H1 (cell line): ENCODE measurements around the gene BCO1. TPM values are rescaled to one million over a fixed set of nuclear protein-coding genes. Genes with fewer than 3 reads are reported as not detected.

ENCODE experiments used
- CTCF ChIA-PET: fragments of 300-600 bp; sonication (Branson Sonifier 250); formaldehyde crosslinking; loops from one replicate; lab custom pipeline; 2021; ENCODE audit not compliant: partially characterized antibody; lab: Charles Lee
- POLR2A ChIA-PET: fragments of 300-600 bp; sonication (Branson Sonifier 250); formaldehyde crosslinking; loops from one replicate; lab custom pipeline; 2021; ENCODE audit warnings: inconsistent platforms; ENCODE audit not compliant: partially characterized antibody; lab: Charles Lee
- DNase-seq, 2 experiments: peaks; one replicate each; pipeline versions ENCODE4 v3.0.0 to v3.0.0-alpha.2; 2010 to 2022; ENCODE audit warnings: low spot score in 2 of 2, low read depth in 1 of 2, mixed read lengths in 1 of 2
- FAIRE-seq: peaks from 2 replicates; lab custom pipeline; 2011; peaks lifted over from hg19 to GRCh38; lab: Jason Lieb, UNC
- H2AFZ ChIP-seq: 2 replicates; pipeline ENCODE4 v1.8.1; 2012; ENCODE audit warnings: low read length, inconsistent platforms
- H2AK5ac ChIP-seq: 2 replicates; pipeline ENCODE4 v1.6.1; 2013; ENCODE audit warnings: low read depth, low read length
- H2BK120ac ChIP-seq: replicated peaks from 2 replicates; pipeline ENCODE3; 2013; ENCODE audit warnings: low read depth, low read length, inconsistent platforms
- H2BK12ac ChIP-seq: 2 replicates; pipeline ENCODE4 v1.6.1; 2013; ENCODE audit warnings: low read depth, low read length
- H2BK15ac ChIP-seq: 2 replicates; pipeline ENCODE4 v1.6.1; 2013; ENCODE audit warnings: low read length
- H2BK20ac ChIP-seq: 2 replicates; pipeline ENCODE4 v1.6.1; 2013; ENCODE audit warnings: low read length
- H2BK5ac ChIP-seq: 2 replicates; pipeline ENCODE4 v1.6.1; 2013; ENCODE audit warnings: low read depth, low read length
- H3K14ac ChIP-seq: 2 replicates; pipeline ENCODE4 v1.6.1; 2013; ENCODE audit warnings: inconsistent platforms; ENCODE audit not compliant: insufficient read length
- H3K18ac ChIP-seq: 2 replicates; pipeline ENCODE4 v1.6.1; 2013; ENCODE audit warnings: low read length; ENCODE audit errors: extremely low read depth
- H3K23ac ChIP-seq: 2 replicates; pipeline ENCODE4 v1.6.1; 2013; ENCODE audit warnings: inconsistent platforms; ENCODE audit not compliant: insufficient read length
- H3K23me2 ChIP-seq: 2 replicates; pipeline ENCODE4 v1.6.1; 2013; ENCODE audit warnings: low read depth, low read length
- H3K27ac ChIP-seq: 2 replicates; pipeline ENCODE4 v1.6.1; 2011; ENCODE audit warnings: low read depth, low read length, inconsistent platforms
- H3K27me3 ChIP-seq, 4 experiments: replicated peaks in 1 of 4; 1 replicate in 1 of 4; 2 replicates in 3 of 4; pipeline versions ENCODE4 v1.6.1 to v1.8.1; 2011 to 2013; ENCODE audit warnings: low read length in 3 of 4, mild to moderate bottlenecking in 3 of 4, inconsistent platforms in 2 of 4, mixed read lengths in 2 of 4, moderate library complexity in 1 of 4; ENCODE audit not compliant: control insufficient read depth in 3 of 4, insufficient read depth in 3 of 4; ENCODE audit errors: extremely low read depth in 1 of 4
- H3K36me3 ChIP-seq, 4 experiments: 2 replicates each; pipeline versions ENCODE4 v1.6.1 to v1.8.1; 2011 to 2013; ENCODE audit warnings: mild to moderate bottlenecking in 4 of 4, low read length in 3 of 4, moderate library complexity in 2 of 4, control low read depth in 1 of 4, inconsistent platforms in 1 of 4; ENCODE audit not compliant: insufficient read depth in 4 of 4, control insufficient read depth in 2 of 4
- H3K4ac ChIP-seq: replicated peaks from 2 replicates; pipeline ENCODE3; 2013; ENCODE audit warnings: low read length, low read depth, mixed read lengths, inconsistent platforms; ENCODE audit not compliant: insufficient read length
- H3K4me1 ChIP-seq, 4 experiments: replicated peaks in 1 of 4; 1 replicate in 1 of 4; 2 replicates in 3 of 4; pipeline versions ENCODE4 v1.6.1 to v1.8.1; 2011 to 2013; ENCODE audit warnings: low read length in 3 of 4, inconsistent platforms in 2 of 4, mixed read lengths in 1 of 4; ENCODE audit not compliant: insufficient read depth in 4 of 4, control insufficient read depth in 3 of 4
- H3K4me2 ChIP-seq, 2 experiments: 2 replicates each; pipeline versions ENCODE4 v1.6.1 to v1.8.1; 2011 to 2013; ENCODE audit warnings: low read depth in 2 of 2, low read length in 2 of 2, control low read depth in 1 of 2, inconsistent platforms in 1 of 2, mild to moderate bottlenecking in 1 of 2; ENCODE audit not compliant: insufficient read depth in 1 of 2
- H3K4me3 ChIP-seq, 4 experiments: fragments of 200-600, 300-600 bp in 1 of 4; sonication (generic), shearing (Covaris generic), sonication (Bioruptor Twin) in 1 of 4; 2 replicates each; pipeline versions ENCODE4 v1.5.1 to v1.8.1; 2011 to 2016; ENCODE audit warnings: low read length in 4 of 4, low read depth in 3 of 4, control low read depth in 2 of 4, inconsistent platforms in 2 of 4, mild to moderate bottlenecking in 2 of 4, mixed read lengths in 1 of 4, moderate library complexity in 1 of 4; ENCODE audit not compliant: insufficient read depth in 2 of 4; ENCODE audit errors: extremely low read depth in 1 of 4
- H3K56ac ChIP-seq: replicated peaks from 2 replicates; pipeline ENCODE3; 2013; ENCODE audit warnings: low read depth, mild to moderate bottlenecking, mixed read lengths, low read length, inconsistent platforms; ENCODE audit not compliant: insufficient read length
- H3K79me1 ChIP-seq: 2 replicates; pipeline ENCODE4 v1.6.1; 2013; ENCODE audit warnings: low read depth, low read length, control low read depth
- H3K79me2 ChIP-seq, 2 experiments: 2 replicates each; pipeline versions ENCODE4 v1.6.1 to v1.8.1; 2012 to 2013; ENCODE audit warnings: low read length in 2 of 2, mild to moderate bottlenecking in 2 of 2, inconsistent platforms in 1 of 2; ENCODE audit not compliant: insufficient read depth in 2 of 2, control insufficient read depth in 1 of 2
- H3K9ac ChIP-seq, 4 experiments: replicated peaks in 1 of 4; 1 replicate in 1 of 4; 2 replicates in 3 of 4; pipeline versions ENCODE4 v1.6.1 to v1.8.1; 2011 to 2013; ENCODE audit warnings: low read depth in 3 of 4, low read length in 3 of 4, control low read depth in 2 of 4, mild to moderate bottlenecking in 2 of 4, moderate library complexity in 2 of 4, inconsistent platforms in 1 of 4; ENCODE audit errors: extremely low read depth in 1 of 4
- H3K9me3 ChIP-seq, 2 experiments: 2 replicates each; pipeline versions ENCODE4 v1.6.1 to v1.8.1; 2012 to 2013; ENCODE audit warnings: mild to moderate bottlenecking in 2 of 2, moderate library complexity in 2 of 2, control low read depth in 1 of 2, inconsistent platforms in 1 of 2, low read depth in 1 of 2, low read length in 1 of 2, mixed read lengths in 1 of 2; ENCODE audit not compliant: insufficient read depth in 2 of 2
- H4K20me1 ChIP-seq, 2 experiments: replicated peaks in 1 of 2; 2 replicates each; pipeline versions ENCODE3 to v1.8.1; 2011 to 2013; ENCODE audit warnings: inconsistent platforms in 2 of 2, low read length in 2 of 2, mild to moderate bottlenecking in 1 of 2; ENCODE audit not compliant: insufficient read depth in 2 of 2, control insufficient read depth in 1 of 2
- H4K5ac ChIP-seq: 2 replicates; pipeline ENCODE4 v1.6.1; 2013; ENCODE audit warnings: low read length, low read depth, mixed read lengths, inconsistent platforms; ENCODE audit not compliant: insufficient read length
- H4K8ac ChIP-seq: 2 replicates; pipeline ENCODE4 v1.8.0; 2013; ENCODE audit warnings: mild to moderate bottlenecking, moderate library complexity, low read length, inconsistent platforms; ENCODE audit not compliant: insufficient read depth; ENCODE audit errors: extremely low read depth
- H4K91ac ChIP-seq: replicated peaks from 2 replicates; pipeline ENCODE3; 2013; ENCODE audit warnings: low read length, mixed read lengths, inconsistent platforms; ENCODE audit not compliant: insufficient read length
- BCL11A ChIP-seq, 2 experiments: IDR thresholded peaks; one replicate each; pipeline ENCODE4 v1.6.1; 2011; ENCODE audit warnings: low read depth in 2 of 2, low read length in 2 of 2, mild to moderate bottlenecking in 2 of 2
- CHD2 ChIP-seq: IDR thresholded peaks from 2 replicates; pipeline ENCODE4 v1.6.1; 2012; ENCODE audit warnings: low read length, improper control_type of control experiment
- CREB1 ChIP-seq: IDR thresholded peaks from 2 replicates; pipeline ENCODE4 v1.6.1; 2012; ENCODE audit warnings: inconsistent platforms
- HDAC2 ChIP-seq, 2 experiments: fragments of 300-600 bp in 1 of 2; sonication (generic) in 1 of 2; IDR thresholded peaks; 2 replicates each; pipeline ENCODE4 v1.6.1; 2011 to 2012; ENCODE audit warnings: low read depth in 2 of 2, low read length in 2 of 2, mild to moderate bottlenecking in 2 of 2, moderate library complexity in 2 of 2, borderline replicate concordance in 1 of 2, inconsistent platforms in 1 of 2
- HDAC6 ChIP-seq: IDR thresholded peaks from one replicate; pipeline ENCODE4 v1.7.1; 2012; ENCODE audit warnings: low read depth, mild to moderate bottlenecking, inconsistent platforms, low read length, moderate library complexity
- JUN ChIP-seq: IDR thresholded peaks from 2 replicates; pipeline ENCODE4 v1.6.1; 2011; ENCODE audit warnings: low read depth, mild to moderate bottlenecking, improper control_type of control experiment, low read length
- KDM4A ChIP-seq: IDR thresholded peaks from one replicate; pipeline ENCODE4 v1.7.1; 2012; ENCODE audit warnings: low read depth, mild to moderate bottlenecking, moderate library complexity, low read length, inconsistent platforms; ENCODE audit not compliant: severe bottlenecking
- POLR2A ChIP-seq, 2 experiments: IDR thresholded peaks; 1 replicate in 1 of 2; 2 replicates in 1 of 2; pipeline ENCODE4 v1.6.1; 2011; ENCODE audit warnings: low read depth in 2 of 2, low read length in 2 of 2, mild to moderate bottlenecking in 2 of 2; ENCODE audit errors: control extremely low read depth in 1 of 2
- RXRA ChIP-seq: IDR thresholded peaks from 2 replicates; pipeline ENCODE4 v1.6.1; 2011; ENCODE audit warnings: low read depth, mild to moderate bottlenecking, low read length, moderate library complexity; ENCODE audit not compliant: insufficient read depth
- SIN3A ChIP-seq, 2 experiments: IDR thresholded peaks in 1 of 2; conservative IDR thresholded peaks in 1 of 2; 2 replicates each; pipeline ENCODE4 v1.6.1; 2011 to 2012; ENCODE audit warnings: low read length in 2 of 2, improper control_type of control experiment in 1 of 2, low read depth in 1 of 2, mild to moderate bottlenecking in 1 of 2
- SIX5 ChIP-seq: IDR thresholded peaks from 2 replicates; pipeline ENCODE4 v1.6.1; 2011; ENCODE audit warnings: mild to moderate bottlenecking, low read depth, low read length
- SUZ12 ChIP-seq: fragments of 200-600 bp; sonication (generic); IDR thresholded peaks from 2 replicates; pipeline ENCODE4 v1.6.1; 2012; ENCODE audit warnings: mild to moderate bottlenecking, inconsistent platforms, low read length, moderate library complexity, mixed read lengths
- WGBS, 2 experiments: shearing (Covaris generic) in 1 of 2; methylation state at CpG; one replicate each; pipeline versions ENCODE4 v1.1.6 to v1.1.7; 2013 to 2015; ENCODE audit warnings: low lambda C conversion rate in 2 of 2, mixed read lengths in 2 of 2, inconsistent platforms in 1 of 2, low coverage in 1 of 2, missing lambda C conversion rate in 1 of 2; ENCODE audit not compliant: insufficient replicate concordance in 2 of 2, insufficient coverage in 1 of 2, insufficient read length in 1 of 2; ENCODE audit errors: extremely low coverage in 1 of 2, missing lambda C conversion rate in 1 of 2; 5-methylcytosine and 5-hydroxymethylcytosine counted together
- polyA plus RNA-seq, 7 experiments: library from polyadenylated mRNA; depleted of rRNA in 3 of 7; stranded (reverse) in 5 of 7; unstranded in 2 of 7; fragments of >200 nt in 5 of 7; fragments of 200-250 nt in 2 of 7; gene quantifications; 1 replicate in 5 of 7; 2 replicates in 1 of 7; 4 replicates in 1 of 7; pipeline versions ENCODE4 v1.2.1 to v1.2.3, GENCODE V29; 2011 to 2013; ENCODE audit warnings: missing spikeins in 2 of 7, mixed read lengths in 2 of 7
- total RNA-seq: library from RNA; stranded (reverse); fragmentation: NEBNext Ultra II Directional; extraction: Animal tissue kit (Norgen Biotek cat#: 25700); gene quantifications from 2 replicates; pipeline ENCODE4 v1.2.1, GENCODE V29; 2021
- TF ChIP-seq, protein P1 (sequence below): IDR thresholded peaks from 2 replicates; pipeline ENCODE4 v1.6.1; 2012; ENCODE audit warnings: low read length, inconsistent platforms

Gene BCO1
- total and polyA plus RNA-seq, 2 of the 8 experiments (the other 6 are each of a cell fraction or from before 2014, with no cell fraction given), result 0.21 TPM; not detected in 1

DNA sequence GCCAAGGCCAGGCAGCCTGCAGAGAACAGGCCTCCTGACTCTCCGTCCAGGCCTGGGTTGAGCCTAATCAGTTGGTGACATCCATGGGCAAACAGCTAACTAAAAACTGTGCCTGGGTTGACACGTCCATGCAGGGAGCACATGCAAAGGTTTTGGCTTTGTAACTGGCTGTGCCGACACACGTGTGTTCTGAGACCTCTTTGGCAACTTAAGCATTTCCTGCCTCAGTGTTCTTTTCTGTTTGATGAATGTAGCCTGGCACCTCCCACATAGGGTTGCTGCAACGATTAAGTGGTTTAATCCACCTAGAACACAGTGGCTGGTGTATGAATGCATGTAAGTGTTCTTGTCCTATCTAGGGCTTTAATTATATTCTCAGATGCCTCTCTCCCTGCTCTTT lies 3.2 kb downstream of the BCO1 start:
- Histone ChIP-seq H4K20me1 (no peaks in the 10 kb centered on the region), H2BK12ac (no peak overlapping the region), H3K23me2 (no peaks in the 10 kb centered on the region; the same call in 1 of the 2 replicates), H3K4me3 (no peak overlapping the region), H3K9ac (no peak overlapping the region), H4K8ac (no peak overlapping the region; the same call in 1 of the 2 replicates), H3K23ac (no peak overlapping the region), H3K4ac (no peak overlapping the region), H4K91ac (no peak overlapping the region), H2AFZ (no peak overlapping the region), H3K18ac (no peak overlapping the region), H2BK120ac (no peak overlapping the region), H2BK15ac (no peak overlapping the region), H3K4me1 (peaks cover 0 to 16% (median 5%) of the 10 kb centered on the region in 4 experiments; a peak in 6 of 7 replicates), H4K5ac (no peak overlapping the region), H3K56ac (no peak overlapping the region), H3K14ac (no peak overlapping the region), H3K36me3 (no peaks in the 10 kb centered on the region; a peak in 1 of 8 replicates), H2BK5ac (no peak overlapping the region), H3K79me2 (no peaks in the 10 kb centered on the region), H2BK20ac (no peak overlapping the region), H3K79me1 (no peaks in the 10 kb centered on the region), H3K27me3 (no peaks in the 10 kb centered on the region), H2AK5ac (no peak overlapping the region), H3K4me2 (no peak overlapping the region), H3K9me3 (no peaks in the 10 kb centered on the region), H3K27ac (no peak overlapping the region)
- DNase-seq (no peak), FAIRE-seq (no peak)
- ChIA-PET POLR2A (no interaction called here), CTCF (interaction anchor here (1.5 kb wide), 1 partner anchor 20 kb away, joined by 6 read pairs; no protein-coding TSS in a partner anchor)
- WGBS, 2 experiments, result 87% methylated on average over 5 of the region's 5 CpGs; no CpG with 5 or more reads in 1 of the 2 experiments
- no peak for TF ChIP-seq RXRA
- TF ChIP-seq POLR2A (IDR thresholded peaks at IDR 0.05; ENCODE audit: control extremely low read depth in 1 of 2, low read depth in 2 of 2, low read length in 2 of 2), result no peak
- TF ChIP-seq SIX5, result no peak
- no peak for TF ChIP-seq CHD2
- TF ChIP-seq SIN3A (conservative IDR thresholded peaks at IDR 0.05 in 1 of 2, IDR thresholded peaks at IDR 0.05 in 1 of 2; ENCODE audit: low read depth in 1 of 2, low read length in 2 of 2), result no peak
- no peak for TF ChIP-seq KDM4A
- no peak for TF ChIP-seq HDAC2 (IDR thresholded peaks at IDR 0.05; ENCODE audit: borderline replicate concordance in 1 of 2, low read depth in 2 of 2, low read length in 2 of 2)
- TF ChIP-seq SUZ12, result no peak
- no peak for TF ChIP-seq JUN
- TF ChIP-seq HDAC6, result no peak
- TF ChIP-seq, protein P1, sequence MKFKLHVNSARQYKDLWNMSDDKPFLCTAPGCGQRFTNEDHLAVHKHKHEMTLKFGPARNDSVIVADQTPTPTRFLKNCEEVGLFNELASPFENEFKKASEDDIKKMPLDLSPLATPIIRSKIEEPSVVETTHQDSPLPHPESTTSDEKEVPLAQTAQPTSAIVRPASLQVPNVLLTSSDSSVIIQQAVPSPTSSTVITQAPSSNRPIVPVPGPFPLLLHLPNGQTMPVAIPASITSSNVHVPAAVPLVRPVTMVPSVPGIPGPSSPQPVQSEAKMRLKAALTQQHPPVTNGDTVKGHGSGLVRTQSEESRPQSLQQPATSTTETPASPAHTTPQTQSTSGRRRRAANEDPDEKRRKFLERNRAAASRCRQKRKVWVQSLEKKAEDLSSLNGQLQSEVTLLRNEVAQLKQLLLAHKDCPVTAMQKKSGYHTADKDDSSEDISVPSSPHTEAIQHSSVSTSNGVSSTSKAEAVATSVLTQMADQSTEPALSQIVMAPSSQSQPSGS, result no peak
- no peak for TF ChIP-seq CREB1
- TF ChIP-seq BCL11A (IDR thresholded peaks at IDR 0.05; ENCODE audit: low read depth in 2 of 2, low read length in 2 of 2), result no peak
